ENCODE results near the gene C11orf98. TPM values are rescaled to one million over a fixed set of nuclear protein-coding genes. Genes with fewer than 3 reads are reported as not detected.

Gene C11orf98
- total RNA-seq, 2 experiments from 2014 or later, result 14.3 to 18.5 TPM

DNA sequence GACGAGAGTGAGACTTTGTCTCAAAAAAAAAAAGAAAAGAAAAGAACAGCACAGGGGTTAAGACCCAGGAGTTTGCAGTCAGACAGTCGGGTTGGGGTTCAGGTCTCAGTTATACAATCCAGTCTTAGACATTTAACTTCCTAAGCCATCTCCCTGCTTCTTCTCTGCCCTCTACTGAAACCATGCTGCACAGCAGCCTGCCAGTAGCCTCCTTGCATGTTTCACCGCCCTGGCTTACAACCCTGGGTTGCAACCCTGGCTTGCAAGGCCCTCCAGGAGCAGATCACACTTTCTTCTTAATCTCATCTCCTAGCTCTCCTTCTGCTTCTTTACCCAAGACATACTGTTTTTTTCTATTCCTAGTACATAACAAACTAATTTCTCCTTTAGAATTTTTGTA, 37.3 kb downstream of the C11orf98 start:
- intact Hi-C loops (cut with DNase I, micrococcal nuclease), result no loop called here
- H3K4me1 Mint-ChIP-seq (ENCODE audit: low read depth), result no peaks in the 10 kb centered on the region
- H3K4me3 Mint-ChIP-seq, result no peak overlapping the region
- H3K9me3 Mint-ChIP-seq, result no peaks in the 10 kb centered on the region
- H3K27me3 Mint-ChIP-seq, result no peaks in the 10 kb centered on the region
- Histone ChIP-seq H3K27me3 (ENCODE audit: control insufficient read depth in 1 of 2, insufficient read depth in 2 of 2, low read length in 2 of 2) (no peaks in the 10 kb centered on the region), H3K4me3 (ENCODE audit: low read length) (no peak overlapping the region), H3K4me1 (ENCODE audit: insufficient read depth, low read length) (peaks cover under 1% of the 10 kb centered on the region), H3K27ac (ENCODE audit: low read depth in 1 of 2, low read length in 2 of 2) (no peak overlapping the region), H3K36me3 (ENCODE audit: insufficient read depth, low read length) (peaks cover 72% of the 10 kb centered on the region), H3K9me3 (ENCODE audit: control insufficient read depth in 1 of 2, insufficient read depth in 1 of 2, low read length in 2 of 2) (no peaks in the 10 kb centered on the region)
- DNase-seq (peak in 1 of 14 experiments; percentile 20), ATAC-seq (ENCODE audit: poor library complexity) (no peak)
- TF ChIP-seq CTCF (IDR thresholded peaks at IDR 0.05), result no peak
- POLR2A ChIA-PET, result interaction anchor here (1.5 kb wide), 1 partner anchor 36 kb away, joined by 6 read pairs; the partner anchor contains the start of gene TUT1
- no peak overlapping the region for H3K27ac Mint-ChIP-seq
- CTCF ChIA-PET, result no interaction called here
- H3K36me3 Mint-ChIP-seq (ENCODE audit: low read depth), result peaks cover 82% of the 10 kb centered on the region

DNA sequence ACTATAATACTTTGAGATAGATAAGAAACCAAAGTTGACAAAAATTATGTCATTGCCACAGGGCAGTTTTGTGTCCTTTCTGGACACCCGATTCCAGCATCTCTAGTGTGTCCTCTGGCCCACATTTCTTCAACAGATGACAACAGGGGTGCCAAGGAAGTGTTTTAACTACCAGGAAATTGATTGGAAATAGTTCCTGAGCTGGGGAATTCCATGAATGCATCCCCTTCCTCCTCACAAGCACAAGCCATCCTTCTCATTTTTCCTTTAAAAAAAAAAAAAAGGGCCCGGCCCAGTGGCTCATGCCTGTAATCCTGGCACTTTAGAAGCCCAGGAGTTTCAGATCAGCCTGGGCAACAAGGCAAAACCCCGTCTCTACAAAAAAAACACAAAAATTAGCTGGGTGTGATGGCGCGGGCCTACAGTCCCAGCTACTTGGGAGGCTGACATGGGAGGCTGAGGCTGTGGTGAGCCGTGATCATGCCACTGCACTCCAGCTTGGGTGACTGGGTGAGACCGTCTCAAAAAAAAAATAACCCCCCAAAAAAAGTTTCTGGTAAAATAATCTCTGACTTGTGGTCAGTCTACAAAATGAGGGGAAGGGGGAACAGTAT, 42.4 kb downstream of the C11orf98 start:
- peak in 2 of 14 experiments; percentile 31 to 53 for DNase-seq
- no peaks in the 10 kb centered on the region for H3K27me3 Mint-ChIP-seq
- peaks cover 27% of the 10 kb centered on the region for H3K4me1 Mint-ChIP-seq (ENCODE audit: low read depth)
- peak overlapping the region; percentile 86 to 88 for H3K27ac ChIP-seq (ENCODE audit: low read depth in 1 of 2, low read length in 2 of 2)
- peaks cover 31% of the 10 kb centered on the region for H3K4me1 ChIP-seq (ENCODE audit: insufficient read depth, low read length)
- H3K4me3 ChIP-seq (ENCODE audit: low read length), result peak overlapping the region; percentile 69
- H3K9me3 ChIP-seq (ENCODE audit: control insufficient read depth in 1 of 2, insufficient read depth in 1 of 2, low read length in 2 of 2), result no peaks in the 10 kb centered on the region
- intact Hi-C loops (cut with DNase I, micrococcal nuclease), result loop anchor here (1.0 to 5.0 kb wide), 4 partner anchors 24 to 50 kb away; partner anchors contain the start of genes GANAB (in 1 of the 2), INTS5 (in 1 of the 2), LBHD1 (in 1 of the 2) and TUT1 (in 1 of the 2)
- H3K27ac Mint-ChIP-seq, result peak overlapping the region; percentile 89
- H3K9me3 Mint-ChIP-seq, result no peaks in the 10 kb centered on the region
- H3K36me3 Mint-ChIP-seq (ENCODE audit: low read depth), result peaks cover 61% of the 10 kb centered on the region
- ATAC-seq (ENCODE audit: poor library complexity), result no peak
- peak overlapping the region; percentile 86 for H3K4me3 Mint-ChIP-seq
- no peaks in the 10 kb centered on the region for H3K27me3 ChIP-seq (ENCODE audit: control insufficient read depth in 1 of 2, insufficient read depth in 2 of 2, low read length in 2 of 2)
- H3K36me3 ChIP-seq (ENCODE audit: insufficient read depth, low read length), result peaks cover 26% of the 10 kb centered on the region
- no peak for TF ChIP-seq CTCF (IDR thresholded peaks at IDR 0.05)
- POLR2A ChIA-PET, result interaction anchor here (0.6 to 6.0 kb wide), 20 partner anchors 10 to 1671 kb away, joined by 3 to 80 read pairs (median 13); partner anchors contain the start of genes C11orf98, CSKMT, EEF1G and EML3
- CTCF ChIA-PET, result interaction anchor here (0.6 to 3.6 kb wide), 6 partner anchors 9 to 164 kb away, joined by 3 to 10 read pairs (median 5); partner anchors contain the start of genes ROM1 and TUT1

DNA sequence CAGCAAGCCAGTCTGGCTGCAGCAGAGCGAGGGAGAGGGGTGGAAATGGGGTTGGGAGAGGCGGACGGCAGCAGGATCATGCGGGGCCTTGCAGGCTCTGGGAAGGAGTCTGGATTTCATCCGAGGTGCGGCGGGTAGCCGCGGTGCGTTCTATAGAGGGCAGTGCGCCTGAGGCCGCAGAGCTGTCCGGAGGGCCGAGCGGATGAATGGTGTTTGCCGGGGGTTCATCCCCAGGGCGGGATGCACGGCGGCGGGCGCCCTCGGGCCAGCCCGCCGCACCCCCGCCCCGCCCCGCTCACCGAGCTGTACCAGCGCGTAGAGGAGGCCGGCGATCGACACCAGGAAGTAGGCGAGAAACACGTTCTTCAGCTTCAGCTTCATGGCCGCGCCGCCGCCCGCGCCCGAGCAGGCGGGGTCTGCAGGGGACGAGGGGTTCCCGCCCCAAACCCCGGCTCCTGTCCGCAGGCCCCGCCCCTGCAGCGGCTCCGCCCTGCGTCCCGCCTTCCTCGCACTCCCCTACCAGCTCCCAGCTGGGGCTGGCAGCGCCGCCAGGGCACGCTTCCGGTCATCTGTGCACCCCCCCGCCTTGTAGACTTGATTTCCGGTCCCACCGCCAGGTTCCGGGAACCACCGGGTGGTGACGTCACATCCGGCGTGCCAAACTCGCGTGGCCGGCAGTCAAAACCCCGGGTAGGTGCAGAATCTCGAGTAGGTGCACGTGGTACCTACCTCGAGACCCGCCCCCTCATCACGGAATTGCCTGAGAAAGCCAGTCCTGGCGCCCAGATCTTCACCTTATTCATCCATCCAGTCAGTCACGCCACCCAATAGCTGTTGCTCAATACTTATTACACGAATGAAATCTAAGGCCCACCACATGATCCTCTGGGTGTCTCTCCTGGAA, 43.2 kb downstream of the C11orf98 start, which contains the start of gene B3GAT3:
Gene B3GAT3 (minus strand): TSS at position 420 of the 904 bp plus-strand sequence. CDS start 39 bp downstream, at position 381.
- ATAC-seq (ENCODE audit: poor library complexity) (peak; percentile 82), DNase-seq (peak; percentile 91 to 99 (median 95))
- H3K27me3 Mint-ChIP-seq, result no peaks in the 10 kb centered on the region
- H3K4me3 ChIP-seq (ENCODE audit: low read length), result peak within 1 kb of the TSS; percentile 69
- H3K36me3 ChIP-seq (ENCODE audit: insufficient read depth, low read length), result peaks cover 28% of the 10 kb centered on the region
- CTCF ChIA-PET, result interaction anchor here (0.6 to 3.6 kb wide), 7 partner anchors 8 to 165 kb away, joined by 3 to 10 read pairs (median 4); partner anchors contain the start of genes C11orf98, CSKMT, LBHD1 and ROM1
- intact Hi-C loops (cut with DNase I, micrococcal nuclease), result loop anchor here (1.0 to 5.0 kb wide), 4 partner anchors 25 to 50 kb away; partner anchors contain the start of genes GANAB (in 1 of the 2), INTS5 (in 1 of the 2), LBHD1 (in 1 of the 2) and TUT1 (in 1 of the 2)
- no peaks in the 10 kb centered on the region for H3K9me3 Mint-ChIP-seq
- H3K9me3 ChIP-seq (ENCODE audit: control insufficient read depth in 1 of 2, insufficient read depth in 1 of 2, low read length in 2 of 2), result no peaks in the 10 kb centered on the region
- peak within 1 kb of the TSS; percentile 89 for H3K27ac Mint-ChIP-seq
- peaks cover 32% of the 10 kb centered on the region for H3K4me1 ChIP-seq (ENCODE audit: insufficient read depth, low read length)
- peak within 1 kb of the TSS; percentile 95 for H3K4me3 Mint-ChIP-seq
- no peaks in the 10 kb centered on the region for H3K27me3 ChIP-seq (ENCODE audit: control insufficient read depth in 1 of 2, insufficient read depth in 2 of 2, low read length in 2 of 2)
- peak within 1 kb of the TSS; percentile 86 to 88 for H3K27ac ChIP-seq (ENCODE audit: low read depth in 1 of 2, low read length in 2 of 2)
- peaks cover 58% of the 10 kb centered on the region for H3K36me3 Mint-ChIP-seq (ENCODE audit: low read depth)
- no peak for TF ChIP-seq CTCF (IDR thresholded peaks at IDR 0.05)
- H3K4me1 Mint-ChIP-seq (ENCODE audit: low read depth), result peaks cover 27% of the 10 kb centered on the region
- POLR2A ChIA-PET, result interaction anchor here (0.6 to 6.0 kb wide), 23 partner anchors 8 to 1672 kb away, joined by 3 to 80 read pairs (median 10); partner anchors contain the start of genes C11orf98, CSKMT, EEF1G and EML3

All from CD4-positive, alpha-beta T cell (primary cell).